Adrenal gland (tissue), 5 donors: ENCODE data around the gene CRYBG1.

Experiments used
- CTCF ChIP-seq, 6 experiments: fragments of 450-650 bp in 4 of 6; fragments of 200-600 bp in 2 of 6; sonication (generic) in 1 of 6; IDR thresholded peaks; 1 replicate in 5 of 6; 2 replicates in 1 of 6; pipeline versions ENCODE4 v1.5.1 to v1.8.0; 2016 to 2021; ENCODE audit warnings: antibody characterized with exemption in 6 of 6, mild to moderate bottlenecking in 2 of 6, moderate library complexity in 1 of 6
- POLR2A ChIP-seq, 2 donors: fragments of 450-650 bp; IDR thresholded peaks; one replicate each; pipeline ENCODE4 v1.6.1; 2017; ENCODE audit warnings: antibody characterized with exemption in 2 of 2, mild to moderate bottlenecking in 2 of 2, moderate library complexity in 1 of 2
- donor health status: DM: no; HTN: no; CAD: no.

- TF ChIP-seq CTCF (IDR thresholded peaks at IDR 0.05), result no peak
- no peak for TF ChIP-seq POLR2A (IDR thresholded peaks at IDR 0.05)
Observed at GRCh38 chr6:106529438-106529837, 168.9 kb downstream of the CRYBG1 start.
